Kidney tubule cell (primary cell): Measurements from ENCODE around the gene COL26A1.

Source experiments
- DNase-seq: peaks from one replicate; pipeline ENCODE4 v3.0.0-alpha.2; 2018; ENCODE audit warnings: low spot score

The COL26A1 gene

DNA sequence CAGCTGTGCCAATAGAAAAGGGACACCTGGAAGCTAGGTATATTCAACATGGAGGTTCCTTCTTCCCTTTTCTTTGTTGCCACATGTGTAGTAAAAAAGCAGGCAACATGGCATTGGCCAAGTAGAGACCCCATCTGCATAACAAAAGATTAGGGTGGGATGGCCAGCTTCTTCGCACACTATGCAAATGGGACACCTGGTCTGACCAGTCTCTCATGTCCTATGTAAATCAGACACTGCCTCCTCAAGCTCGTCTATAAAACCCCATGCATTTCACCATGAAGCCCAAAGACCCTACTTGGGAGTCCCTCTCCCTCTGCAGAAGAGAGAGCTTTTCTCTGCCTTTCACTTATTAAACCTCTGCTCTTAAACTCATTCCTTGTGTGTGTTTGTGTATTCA, 212.5 kb downstream of the COL26A1 start:
- DNase-seq, result no peak

DNA sequence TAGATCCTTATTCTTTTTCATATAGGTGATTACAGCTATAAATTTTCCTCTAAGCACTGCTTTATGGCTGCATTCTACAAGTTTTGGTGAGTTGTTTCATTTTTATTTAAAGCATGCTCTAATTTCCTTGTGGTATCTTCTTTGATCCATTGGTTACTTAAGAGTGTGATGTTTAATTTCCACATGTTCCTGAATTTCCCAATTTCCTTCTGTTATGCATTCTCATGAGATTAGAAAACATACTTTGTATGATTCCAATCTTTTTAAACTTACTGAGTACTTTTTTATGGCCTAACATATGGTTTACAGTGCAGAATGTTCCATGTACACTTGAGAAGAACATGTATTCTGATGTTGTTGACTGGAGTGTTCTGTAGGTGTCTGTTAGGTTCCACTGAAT, 213.0 kb downstream of the COL26A1 start:
- DNase-seq, result no peak

- DNase-seq, result no peak
Observed at GRCh38 chr7:101576998-101577397, 214.3 kb downstream of the COL26A1 start.

DNA sequence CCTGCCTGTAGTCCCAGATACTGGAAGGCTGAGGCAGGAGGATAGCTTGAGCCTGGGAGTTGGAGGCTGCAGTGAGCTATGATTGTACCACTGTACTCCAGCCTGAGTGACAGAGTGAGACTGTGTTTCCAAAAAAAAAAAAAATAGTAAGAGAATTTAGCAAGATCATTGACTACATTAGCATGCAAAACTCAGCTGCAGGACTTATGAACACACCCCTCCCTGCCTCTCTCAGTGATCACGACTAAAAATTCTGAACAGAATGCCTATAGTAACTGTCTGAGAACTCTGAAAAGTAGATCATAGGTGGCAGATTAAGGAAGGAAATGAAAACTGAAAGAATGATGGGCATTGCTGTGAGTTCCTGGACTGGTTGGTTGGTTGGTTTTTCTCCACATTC, 215.9 kb downstream of the COL26A1 start:
- DNase-seq, result no peak

DNA sequence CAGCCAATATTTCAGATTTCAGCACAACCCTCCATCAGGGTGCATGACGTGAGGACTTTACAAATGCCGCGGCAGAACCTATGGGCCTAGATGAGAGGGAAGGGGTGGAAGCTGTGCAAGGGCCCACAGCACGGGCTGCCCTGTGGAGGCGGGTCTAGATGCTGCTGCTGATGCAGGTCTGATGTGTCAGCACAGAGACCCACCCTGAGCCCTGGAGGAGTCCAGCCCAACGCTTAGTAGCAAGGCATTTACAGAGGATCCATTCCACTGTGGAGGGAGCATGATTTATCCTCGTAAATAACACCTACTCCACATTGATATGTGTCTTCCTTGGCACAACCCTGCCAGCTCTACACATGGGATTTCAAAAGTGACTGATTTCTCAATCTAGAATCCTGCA, 217.9 kb downstream of the COL26A1 start:
- DNase-seq, result no peak

GRCh38 chr7:101581891-101582290, 219.2 kb downstream of the COL26A1 start:
- DNase-seq, result no peak

DNA sequence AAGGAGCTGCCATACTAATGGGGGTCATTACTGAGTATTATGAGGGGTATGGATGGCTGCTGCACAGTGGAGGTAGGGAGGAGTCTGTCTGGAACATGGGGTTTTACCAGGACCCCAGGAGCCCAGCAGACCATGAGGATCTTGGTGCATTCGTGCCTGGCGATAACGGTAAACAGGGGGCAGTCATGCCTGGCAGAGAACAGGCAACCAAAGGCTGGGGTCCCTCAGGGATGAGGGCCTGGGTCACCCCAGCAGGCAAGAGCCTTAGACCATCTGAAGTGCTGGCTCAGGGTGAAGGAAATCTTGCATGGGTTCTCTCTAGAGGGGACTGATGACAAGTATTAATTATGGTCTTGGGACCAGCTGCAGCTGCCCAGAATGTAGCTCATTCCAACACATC, 220.3 kb downstream of the COL26A1 start:
- no peak for DNase-seq

DNA sequence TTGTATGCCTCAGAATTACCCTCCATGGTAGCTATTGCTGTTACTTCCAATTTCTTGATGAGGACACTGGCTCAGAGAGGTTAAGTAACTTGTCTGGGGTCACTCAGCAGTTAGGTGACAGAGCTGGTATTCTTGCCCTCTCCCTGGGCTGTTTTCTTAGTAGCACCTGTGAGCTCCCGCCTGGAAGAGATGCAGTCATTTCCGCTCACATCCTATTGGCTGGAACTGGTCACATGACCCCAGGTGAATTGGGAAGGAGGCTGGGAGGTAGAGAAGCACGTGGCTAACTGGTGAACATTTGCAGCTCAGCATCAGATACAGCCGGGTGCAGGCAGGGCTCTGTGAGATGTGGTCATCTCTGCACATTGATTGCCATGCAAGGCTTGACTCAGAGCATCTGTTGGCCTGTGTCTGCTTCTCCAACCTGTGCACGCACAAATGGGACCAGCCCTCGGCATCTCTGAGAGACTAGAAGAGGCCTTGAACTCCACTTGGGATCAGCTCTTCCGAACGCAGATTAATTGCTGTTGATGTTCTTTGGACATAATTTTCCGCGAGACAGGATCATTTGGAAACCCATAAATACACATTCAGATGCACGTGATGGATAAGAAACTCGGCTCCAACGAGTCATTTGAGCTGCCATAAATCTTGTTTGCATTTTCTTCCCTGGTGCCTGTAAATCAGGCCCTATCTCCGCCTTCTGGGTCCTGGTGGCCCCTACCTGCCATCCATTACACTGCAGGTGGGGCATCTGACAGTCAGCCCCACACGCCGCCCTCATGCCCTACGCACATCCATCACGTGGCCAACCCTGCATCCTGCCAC, 223.6 kb downstream of the COL26A1 start:
- no peak for DNase-seq

DNA sequence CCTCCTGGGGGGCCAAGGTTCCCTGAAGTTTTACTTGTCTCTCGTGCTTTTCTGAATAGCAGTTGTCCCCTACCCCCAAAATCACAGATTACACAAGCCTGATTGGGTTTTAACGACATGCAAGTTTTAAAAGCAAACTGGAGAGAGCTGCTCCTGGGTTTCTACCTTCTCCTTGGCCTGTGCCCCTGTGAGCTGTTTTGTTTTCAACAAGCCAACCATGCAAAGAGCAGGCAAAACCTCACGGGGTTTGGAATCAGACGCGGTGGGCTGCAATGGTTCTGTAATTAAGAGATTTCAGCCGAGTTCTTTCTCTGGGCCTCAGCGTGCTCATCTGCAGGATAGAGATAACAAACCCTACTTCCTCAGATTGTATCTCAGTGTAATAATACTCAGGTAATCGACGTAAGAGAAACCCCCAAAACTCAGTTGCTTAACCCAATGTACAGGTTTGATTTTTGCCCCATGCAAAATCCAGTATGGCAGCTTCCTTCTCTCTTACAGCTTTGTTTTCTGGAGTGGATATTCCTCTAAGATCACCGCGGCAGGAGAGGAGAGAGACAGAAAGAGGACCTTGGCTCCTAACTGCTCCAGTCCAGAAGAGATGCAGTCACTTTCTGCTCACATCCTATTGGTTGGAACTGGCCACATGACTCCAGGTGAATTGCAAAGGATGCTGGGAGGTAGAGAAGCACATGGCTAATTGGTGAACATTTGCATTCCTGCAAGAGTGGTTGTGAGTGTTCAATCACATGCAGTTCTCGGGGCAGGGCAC, 224.4 kb downstream of the COL26A1 start:
- no peak for DNase-seq

GRCh38 chr7:101588131-101588935, 225.7 kb downstream of the COL26A1 start:
- no peak for DNase-seq

GRCh38 chr7:101589052-101589451, 226.4 kb downstream of the COL26A1 start:
- no peak for DNase-seq

DNA sequence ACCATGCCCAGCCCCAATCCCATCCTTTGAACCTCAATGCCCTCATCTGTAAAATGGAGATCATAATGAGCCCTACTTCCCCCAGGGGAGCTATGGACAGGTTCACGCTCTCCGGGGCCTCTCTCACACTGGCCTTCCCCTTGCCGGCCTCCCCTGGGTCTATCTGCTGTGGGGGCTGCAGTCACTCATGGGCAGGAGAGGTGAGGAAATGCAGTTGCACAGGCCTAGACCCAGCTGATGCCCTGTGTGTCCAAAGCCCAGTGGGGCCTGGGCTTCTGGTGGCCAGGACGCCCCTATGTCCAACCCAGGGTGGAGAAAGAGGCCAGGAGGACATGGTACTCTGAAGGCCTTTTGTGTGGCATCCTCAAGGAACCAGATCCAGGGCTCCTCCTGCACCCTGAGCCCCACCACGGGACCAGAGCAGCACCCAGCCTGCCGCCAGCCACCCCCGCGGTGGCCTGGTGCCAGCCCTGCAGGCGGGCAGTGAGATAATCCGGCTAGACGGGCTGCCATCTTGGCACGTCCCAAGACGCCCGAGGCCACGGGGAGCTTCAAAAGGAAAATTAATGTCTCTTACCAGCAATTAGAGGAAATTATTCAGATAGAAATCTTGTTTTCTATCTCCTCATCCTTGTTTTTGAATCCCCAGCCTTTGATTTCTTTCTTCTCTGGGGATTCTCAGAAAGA, 227.4 kb downstream of the COL26A1 start:
- no peak for DNase-seq

- DNase-seq, result no peak
Observed at GRCh38 chr7:101590663-101591435, 228.2 kb downstream of the COL26A1 start.

DNA sequence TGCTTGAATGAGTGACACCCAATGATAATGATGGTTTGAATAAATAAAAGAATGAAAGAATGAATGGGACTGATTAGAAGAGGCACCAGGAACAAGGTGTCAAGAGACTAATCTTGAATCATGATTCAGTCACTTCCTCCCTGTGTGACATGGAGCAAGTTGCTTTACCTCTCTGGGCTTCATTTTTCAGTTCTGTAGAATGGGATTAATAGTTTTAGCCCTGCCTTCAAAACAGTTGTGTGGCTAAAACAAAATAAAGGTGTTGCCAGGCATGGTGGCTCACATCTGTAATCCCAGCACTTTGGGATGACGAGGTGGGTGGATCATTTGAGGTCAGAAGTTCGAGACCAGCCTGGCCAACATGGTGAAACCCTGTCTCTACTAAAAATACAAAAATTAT, 228.8 kb downstream of the COL26A1 start:
- no peak for DNase-seq

GRCh38 chr7:101593556-101593955, 230.9 kb downstream of the COL26A1 start:
- DNase-seq, result no peak

DNA sequence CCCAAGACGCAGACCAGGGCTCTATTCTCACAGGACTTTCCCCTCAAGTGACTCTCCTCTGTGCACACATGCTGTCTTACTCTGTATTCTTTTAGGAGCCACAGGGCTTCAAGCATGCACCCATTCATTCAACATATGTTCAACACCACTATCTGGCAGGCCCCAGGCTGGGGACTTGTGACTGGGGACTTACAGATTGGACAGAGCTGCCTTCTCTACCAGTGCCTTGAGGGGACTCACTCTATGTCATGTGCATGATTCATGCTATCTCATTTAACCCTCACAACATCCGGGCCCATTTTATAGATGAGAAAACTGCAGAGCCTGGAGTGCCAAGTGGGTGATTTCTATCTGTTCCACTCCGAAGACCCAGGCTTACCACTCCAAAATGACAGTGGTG, 232.1 kb downstream of the COL26A1 start:
- no peak for DNase-seq

GRCh38 chr7:101595246-101595645, 232.6 kb downstream of the COL26A1 start:
- no peak for DNase-seq

- no peak for DNase-seq
Observed at GRCh38 chr7:101595766-101596537, 233.3 kb downstream of the COL26A1 start.

DNA sequence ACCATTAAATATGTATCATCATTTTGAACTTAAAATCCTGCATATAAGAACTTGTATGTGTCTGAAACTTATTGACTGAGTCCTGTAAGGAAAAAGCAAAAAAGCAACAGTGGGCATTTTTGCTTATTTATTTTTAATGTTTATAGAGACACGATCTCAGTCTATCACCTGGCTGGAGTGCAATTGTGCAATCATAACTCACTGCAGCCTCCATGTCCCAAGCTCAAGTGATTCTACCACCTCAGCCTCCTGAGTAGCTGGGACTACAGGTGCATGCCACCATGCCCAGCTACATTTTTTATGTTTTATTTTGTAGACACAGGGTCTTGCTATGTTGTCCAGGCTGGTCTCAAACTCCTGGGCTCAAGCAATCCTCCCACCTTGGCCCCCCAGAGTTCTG, 234.2 kb downstream of the COL26A1 start:
- DNase-seq, result no peak

GRCh38 chr7:101597941-101598340, 235.3 kb downstream of the COL26A1 start:
- no peak for DNase-seq
